ENCODE data around the gene FOXO3. TPM values are rescaled to one million over a fixed set of nuclear protein-coding genes. Genes with fewer than 3 reads are reported as not detected.

The FOXO3 gene
- total RNA-seq, result 45.2 and 47.6 TPM in 2 replicates
- long read RNA-seq, full-length matches to known transcripts, result 7 of 38 reads
- long read RNA-seq, partial matches to known transcripts, result 18 of 38 reads
- long read RNA-seq, other reads (novel, unspliced or antisense), result 13 of 38 reads

- Mint-ChIP-seq H3K27me3 (peaks cover 6% of the 10 kb centered on the region), H3K9me3 (ENCODE audit: low read depth) (no peaks in the 10 kb centered on the region), H3K36me3 (ENCODE audit: insufficient read depth) (peaks cover 2% of the 10 kb centered on the region), H3K27ac (peak within 1 kb of the TSS; percentile 97), H3K4me3 (ENCODE audit: low read depth) (peak within 1 kb of the TSS; percentile 88), H3K4me1 (ENCODE audit: low read depth) (peaks cover 25% of the 10 kb centered on the region)
- DNase-seq (ENCODE audit: low spot score, unreplicated experiment), result peak; percentile 87
- TF ChIP-seq CTCF (IDR thresholded peaks at IDR 0.05; ENCODE audit: unreplicated experiment), result no peak
These were observed at the start of gene FOXO3 for GRCh38 chr6:108560463-108561308. Gene FOXO3 (plus strand): TSS chr6:108560917. CDS start chr6:108561209, 292 bp downstream.

- H3K4me1 Mint-ChIP-seq (ENCODE audit: low read depth), result no peaks in the 10 kb centered on the region
- no peak overlapping the region for H3K27ac Mint-ChIP-seq
- H3K27me3 Mint-ChIP-seq, result no peaks in the 10 kb centered on the region
- peaks cover 4% of the 10 kb centered on the region for H3K36me3 Mint-ChIP-seq (ENCODE audit: insufficient read depth)
- H3K4me3 Mint-ChIP-seq (ENCODE audit: low read depth), result no peak overlapping the region
- no peak for DNase-seq (ENCODE audit: low spot score, unreplicated experiment)
- peak; percentile 56 for TF ChIP-seq CTCF (IDR thresholded peaks at IDR 0.05; ENCODE audit: unreplicated experiment)
- H3K9me3 Mint-ChIP-seq (ENCODE audit: low read depth), result peaks cover 3% of the 10 kb centered on the region
These were observed 41.8 kb upstream of the FOXO3 start for GRCh38 chr6:108518714-108519576.

- Mint-ChIP-seq H3K4me3 (ENCODE audit: low read depth) (no peak overlapping the region), H3K27me3 (no peaks in the 10 kb centered on the region), H3K9me3 (ENCODE audit: low read depth) (no peaks in the 10 kb centered on the region), H3K4me1 (ENCODE audit: low read depth) (peaks cover 2% of the 10 kb centered on the region), H3K36me3 (ENCODE audit: insufficient read depth) (no peaks in the 10 kb centered on the region), H3K27ac (no peak overlapping the region)
- no peak for DNase-seq (ENCODE audit: low spot score, unreplicated experiment)
- TF ChIP-seq CTCF (IDR thresholded peaks at IDR 0.05; ENCODE audit: unreplicated experiment), result no peak
These were observed 39.1 kb upstream of the FOXO3 start for GRCh38 chr6:108521616-108522107.

- H3K4me3 Mint-ChIP-seq (ENCODE audit: low read depth), result no peak overlapping the region
- no peak overlapping the region for H3K27ac Mint-ChIP-seq
- peaks cover 2% of the 10 kb centered on the region for H3K4me1 Mint-ChIP-seq (ENCODE audit: low read depth)
- no peak for DNase-seq (ENCODE audit: low spot score, unreplicated experiment)
- H3K27me3 Mint-ChIP-seq, result peaks cover 2% of the 10 kb centered on the region
- no peak for TF ChIP-seq CTCF (IDR thresholded peaks at IDR 0.05; ENCODE audit: unreplicated experiment)
- H3K9me3 Mint-ChIP-seq (ENCODE audit: low read depth), result no peaks in the 10 kb centered on the region
- no peaks in the 10 kb centered on the region for H3K36me3 Mint-ChIP-seq (ENCODE audit: insufficient read depth)
These were observed 37.0 kb upstream of the FOXO3 start for GRCh38 chr6:108523697-108524096.

Measured in progenitor cell of endocrine pancreas (in vitro differentiated cells).